Omental fat pad (tissue), 4 donors: ENCODE measurements around the gene COL6A1. TPM values are rescaled to one million over a fixed set of nuclear protein-coding genes. Genes with fewer than 3 reads are reported as not detected.
"Not testable (repeated sequence)": the region's sequence is repeated elsewhere in the genome, so short reads cannot be mapped to it uniquely, and the experiment has no call there.

Experiments
- ATAC-seq: fragments of 150-250 bp; one replicate; pipeline ENCODE4 v1.9.1; 2016; ENCODE audit warnings: mild to moderate bottlenecking, moderate library complexity; ENCODE audit not compliant: low FRiP score
- DNase-seq: peaks from one replicate; pipeline ENCODE4 v3.0.0-alpha.2; 2019; ENCODE audit warnings: low spot score
- total RNA-seq, 4 donors: library from RNA; depleted of rRNA; stranded (reverse); fragments of >200 nt; gene quantifications; one replicate each; pipeline ENCODE4 v1.1.0, GENCODE V29; 2016
- TF ChIP-seq, protein P1 (sequence below), 3 donors: fragments of 450-650 bp; IDR thresholded peaks; one replicate each; pipeline ENCODE4 v1.5.1; 2016 to 2017; ENCODE audit warnings: antibody characterized with exemption in 3 of 3, mild to moderate bottlenecking in 3 of 3, moderate library complexity in 2 of 3

The COL6A1 gene
- total RNA-seq, 4 donors from 2014 or later: 410 to 1,024 (median 521) TPM

DNA sequence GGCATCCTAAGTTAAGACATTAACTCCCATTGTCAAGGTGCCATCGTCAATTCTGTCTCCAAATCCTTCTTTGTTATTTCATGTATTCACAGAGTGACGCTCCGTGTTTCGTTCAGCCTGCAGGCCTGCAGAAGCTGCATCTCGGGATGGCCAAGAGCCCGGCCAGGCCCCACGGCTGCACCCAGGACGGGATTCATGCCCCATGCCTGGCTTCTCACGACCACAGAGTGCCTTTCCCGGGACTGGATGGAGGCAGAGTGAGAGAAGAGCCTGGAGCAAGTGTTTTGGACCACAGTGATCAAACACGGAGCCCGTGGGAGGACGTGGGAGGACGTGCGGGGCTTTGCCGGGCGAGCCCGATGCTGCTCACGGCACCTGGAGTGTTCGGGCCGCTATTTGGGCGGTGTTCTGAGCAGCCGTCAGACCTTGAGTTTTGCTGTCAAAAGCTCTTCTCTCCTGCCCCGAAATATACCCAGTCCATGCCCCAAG, 56.8 kb downstream of the COL6A1 start:
- TF ChIP-seq, protein P1, sequence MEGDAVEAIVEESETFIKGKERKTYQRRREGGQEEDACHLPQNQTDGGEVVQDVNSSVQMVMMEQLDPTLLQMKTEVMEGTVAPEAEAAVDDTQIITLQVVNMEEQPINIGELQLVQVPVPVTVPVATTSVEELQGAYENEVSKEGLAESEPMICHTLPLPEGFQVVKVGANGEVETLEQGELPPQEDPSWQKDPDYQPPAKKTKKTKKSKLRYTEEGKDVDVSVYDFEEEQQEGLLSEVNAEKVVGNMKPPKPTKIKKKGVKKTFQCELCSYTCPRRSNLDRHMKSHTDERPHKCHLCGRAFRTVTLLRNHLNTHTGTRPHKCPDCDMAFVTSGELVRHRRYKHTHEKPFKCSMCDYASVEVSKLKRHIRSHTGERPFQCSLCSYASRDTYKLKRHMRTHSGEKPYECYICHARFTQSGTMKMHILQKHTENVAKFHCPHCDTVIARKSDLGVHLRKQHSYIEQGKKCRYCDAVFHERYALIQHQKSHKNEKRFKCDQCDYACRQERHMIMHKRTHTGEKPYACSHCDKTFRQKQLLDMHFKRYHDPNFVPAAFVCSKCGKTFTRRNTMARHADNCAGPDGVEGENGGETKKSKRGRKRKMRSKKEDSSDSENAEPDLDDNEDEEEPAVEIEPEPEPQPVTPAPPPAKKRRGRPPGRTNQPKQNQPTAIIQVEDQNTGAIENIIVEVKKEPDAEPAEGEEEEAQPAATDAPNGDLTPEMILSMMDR (IDR thresholded peaks at IDR 0.05): no peak
- ATAC-seq: no peak
- DNase-seq: no peak

DNA sequence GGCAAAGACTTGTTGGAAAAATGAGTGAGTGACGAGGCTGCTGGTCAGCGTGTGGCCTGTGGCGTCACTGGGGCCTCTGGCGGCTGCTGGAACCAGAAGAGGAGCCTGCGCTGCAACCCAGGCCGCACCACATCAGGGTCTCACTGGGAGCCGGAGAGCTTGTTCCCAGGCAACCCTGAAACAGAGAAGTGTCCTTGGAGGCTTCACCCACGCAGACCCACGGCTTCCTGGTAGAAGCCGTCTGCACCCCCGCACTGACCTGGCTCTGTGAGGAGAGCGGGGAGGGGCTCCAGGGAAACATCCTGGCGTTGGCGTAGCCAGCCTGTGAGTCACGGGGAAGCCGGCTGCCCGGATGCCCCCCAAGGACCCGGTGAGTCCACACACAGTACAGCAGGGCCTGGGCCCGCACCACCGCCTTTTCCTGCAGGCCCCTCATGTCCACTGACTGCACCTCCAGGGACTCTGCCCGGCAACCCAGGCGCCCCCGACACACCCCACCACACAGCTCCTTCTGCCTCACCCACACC, 57.4 kb downstream of the COL6A1 start:
- ATAC-seq: peak; percentile 96
- DNase-seq: no peak
- TF ChIP-seq, protein P1 (IDR thresholded peaks at IDR 0.05): no peak

DNA sequence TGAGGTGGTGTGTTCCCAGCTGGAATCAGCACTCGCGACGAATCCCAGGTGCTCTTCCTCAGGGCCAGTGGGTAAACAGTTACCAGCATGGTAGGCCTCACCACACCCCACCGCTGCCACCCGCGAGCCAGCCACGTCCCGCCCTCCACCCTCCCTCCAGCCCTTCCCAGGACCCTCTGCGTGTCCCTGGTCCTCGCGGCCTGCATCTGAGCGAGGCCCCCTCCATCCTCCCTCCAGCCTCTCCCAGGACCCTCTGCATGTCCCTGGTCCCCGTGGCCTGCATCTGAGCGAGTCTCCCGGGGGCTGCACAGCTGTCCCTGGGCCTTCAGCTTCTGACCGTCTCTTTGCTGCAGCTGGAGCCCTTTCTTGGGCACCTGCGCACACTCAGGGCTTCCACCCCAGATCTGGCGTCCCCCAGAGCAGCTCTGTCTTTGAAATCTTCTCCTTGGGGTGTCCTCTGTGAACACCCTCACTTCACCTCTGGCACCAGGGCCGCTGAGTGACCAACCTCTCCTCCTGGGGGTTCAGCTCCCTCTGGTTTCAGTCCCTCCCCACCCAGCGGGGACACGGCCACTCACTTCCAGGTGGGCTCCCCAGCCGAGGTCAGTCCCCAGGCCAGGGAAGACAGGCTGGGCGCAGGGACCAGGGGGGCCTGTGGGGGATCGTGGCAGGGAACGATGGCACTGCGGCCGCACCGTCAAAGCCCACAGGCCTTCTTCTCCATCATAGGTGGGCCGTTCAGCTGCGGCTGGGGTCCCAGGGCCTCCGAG, 58.5 kb downstream of the COL6A1 start:
- no peak for ATAC-seq
- TF ChIP-seq, protein P1 (IDR thresholded peaks at IDR 0.05): no peak
- DNase-seq: no peak

DNA sequence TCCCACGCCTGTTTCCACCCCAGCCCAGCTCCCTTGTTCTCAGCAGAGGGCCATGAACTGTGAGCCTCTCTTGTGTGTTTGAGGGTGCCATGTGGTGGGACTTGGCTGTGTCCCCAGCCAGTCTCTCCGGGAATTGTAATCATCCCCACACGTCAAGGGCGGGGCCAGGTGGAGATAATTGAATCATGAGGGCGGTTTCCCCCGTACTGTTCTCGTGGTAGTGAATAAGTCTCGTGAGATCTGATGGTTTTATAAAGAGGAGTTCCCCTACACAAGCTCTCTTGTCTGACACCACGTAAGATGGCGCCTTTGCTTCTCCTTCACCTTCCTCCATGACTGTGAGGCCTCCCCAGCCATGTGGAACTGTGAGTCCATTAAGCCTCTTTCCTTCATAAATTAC, 59.1 kb downstream of the COL6A1 start:
- TF ChIP-seq, protein P1 (IDR thresholded peaks at IDR 0.05): no peak
- no peak for DNase-seq
- ATAC-seq: no peak

DNA sequence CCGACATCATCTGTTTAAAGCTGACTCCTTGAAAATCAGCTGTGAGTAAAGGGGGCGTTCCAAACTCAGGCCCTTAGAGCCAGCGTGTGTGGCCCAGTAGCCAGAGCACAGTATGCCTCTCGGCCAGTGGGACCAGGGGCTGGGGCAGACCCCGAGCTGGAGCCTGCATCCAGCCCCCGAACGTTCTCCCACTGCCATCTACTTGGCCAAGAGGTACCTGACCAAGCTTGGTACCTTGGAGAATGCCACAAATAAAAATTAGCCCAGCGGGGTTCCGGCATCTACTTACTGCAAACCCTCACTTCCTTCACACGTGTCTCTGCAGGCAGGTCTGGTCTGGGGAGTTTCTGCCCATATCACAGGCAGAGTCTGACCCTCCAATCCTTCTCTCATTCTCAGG, 59.6 kb downstream of the COL6A1 start:
- ATAC-seq (no peak), DNase-seq (no peak)
- TF ChIP-seq, protein P1 (IDR thresholded peaks at IDR 0.05): no peak

DNA sequence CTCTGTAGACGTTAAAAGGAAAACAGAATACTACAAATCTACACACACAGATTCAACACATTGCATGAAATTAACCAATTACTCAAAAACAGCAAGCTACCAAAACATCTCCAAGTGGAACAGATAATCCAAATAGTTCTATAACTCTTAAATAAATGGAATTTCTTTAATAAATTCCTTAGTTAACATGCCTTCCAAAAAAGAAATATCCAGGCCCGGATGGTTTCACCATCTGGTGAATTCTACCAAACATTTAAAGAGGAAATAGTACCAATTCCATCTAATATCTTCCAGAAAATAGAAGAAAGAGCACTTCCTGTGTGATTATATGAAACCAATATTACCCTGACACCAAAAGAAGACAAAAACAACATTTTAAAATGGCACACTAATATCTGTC, 63.6 kb downstream of the COL6A1 start:
- TF ChIP-seq, protein P1 (IDR thresholded peaks at IDR 0.05): no peak
- DNase-seq: no peak
- no peak for ATAC-seq

DNA sequence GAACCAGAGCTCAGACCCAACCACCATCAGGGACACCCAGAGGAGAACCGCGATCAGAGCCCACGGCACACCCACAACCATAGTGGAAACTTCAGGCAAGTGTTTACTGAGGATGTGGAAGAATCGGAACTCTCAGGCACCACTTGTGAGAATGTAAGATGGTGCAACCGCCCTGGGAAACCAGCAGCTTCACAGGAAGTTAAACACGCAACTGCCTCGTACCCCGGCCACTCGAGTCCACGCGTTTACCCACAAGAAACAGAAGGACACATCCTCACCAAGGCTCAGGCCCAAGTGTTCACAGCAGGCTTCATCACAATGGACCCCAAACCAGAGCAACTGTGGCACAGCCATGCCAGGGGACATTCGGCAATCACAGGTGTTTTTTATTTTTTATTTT, 64.9 kb downstream of the COL6A1 start:
- DNase-seq (peak; percentile 18), ATAC-seq (no peak)
- TF ChIP-seq, protein P1 (IDR thresholded peaks at IDR 0.05): no peak

DNA sequence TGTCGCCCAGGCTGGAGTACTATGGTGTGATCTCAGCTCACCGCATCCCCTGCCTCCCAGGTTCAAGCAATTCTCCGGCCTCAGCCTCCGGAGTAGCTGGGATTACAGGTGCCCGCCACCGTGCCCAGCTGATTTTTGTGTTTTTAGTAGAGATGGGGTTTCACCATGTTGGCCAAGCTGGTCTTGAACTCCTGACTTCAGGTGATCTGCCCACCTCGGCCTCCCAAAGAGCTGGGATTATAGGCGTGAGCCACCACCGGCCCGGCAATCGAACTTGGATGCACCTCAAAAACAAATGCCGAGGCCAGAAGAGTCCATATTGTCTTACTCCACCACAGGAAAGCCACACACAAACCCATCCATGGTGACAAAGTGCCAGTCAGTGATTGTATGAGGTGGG, 65.3 kb downstream of the COL6A1 start:
- peak; percentile 10 for DNase-seq
- ATAC-seq: not testable (repeated sequence)
